Chondrocyte (in vitro differentiated cells): Measurements from ENCODE around the gene TSPOAP1. TPM values are rescaled to one million over a fixed set of nuclear protein-coding genes. Genes with fewer than 3 reads are reported as not detected.

Source experiments
- DNase-seq: peaks from one replicate; pipeline ENCODE4 v3.0.0; 2021; ENCODE audit warnings: mixed read lengths, low spot score
- H3K27ac Mint-ChIP-seq: one replicate; pipeline ENCODE4 v1.8.0; 2021; ENCODE audit warnings: mild to moderate bottlenecking, moderate library complexity, mixed read lengths; ENCODE audit not compliant: unreplicated experiment
- H3K27me3 Mint-ChIP-seq: 2 replicates; pipeline ENCODE4 v1.8.0; 2021; ENCODE audit warnings: low read depth, mixed read lengths
- H3K36me3 Mint-ChIP-seq: 2 replicates; pipeline ENCODE4 v1.8.0; 2021; ENCODE audit warnings: low read depth, mixed read lengths
- H3K4me1 Mint-ChIP-seq: 2 replicates; pipeline ENCODE4 v1.8.0; 2021; ENCODE audit warnings: low read depth, mild to moderate bottlenecking, mixed read lengths
- H3K4me3 Mint-ChIP-seq: one replicate; pipeline ENCODE4 v1.8.0; 2021; ENCODE audit warnings: mild to moderate bottlenecking, moderate library complexity, mixed read lengths; ENCODE audit not compliant: unreplicated experiment
- H3K9me3 Mint-ChIP-seq: 2 replicates; pipeline ENCODE4 v1.8.0; 2021; ENCODE audit warnings: low read depth, mixed read lengths
- CTCF ChIP-seq: fragments of 200-600 bp; sonication (generic); IDR thresholded peaks from 2 replicates; pipeline ENCODE4 v1.5.0; 2021; ENCODE audit warnings: antibody characterized with exemption, mild to moderate bottlenecking, moderate library complexity
- total RNA-seq: library from RNA; stranded (reverse); gene quantifications from 3 replicates; pipeline ENCODE4 v1.2.1, GENCODE V29; 2021

Gene TSPOAP1
- total RNA-seq, 1 donor from 2014 or later = 2.0 TPM

GRCh38 chr17:58375256-58375655, 46.7 kb upstream of the TSPOAP1 start:
- no peak for TF ChIP-seq CTCF
- Mint-ChIP-seq H3K27ac (no peak overlapping the region), H3K36me3 (no peaks in the 10 kb centered on the region), H3K27me3 (no peaks in the 10 kb centered on the region), H3K9me3 (no peaks in the 10 kb centered on the region), H3K4me1 (no peaks in the 10 kb centered on the region), H3K4me3 (no peak overlapping the region)
- no peak for DNase-seq

GRCh38 chr17:58373923-58374322, 45.3 kb upstream of the TSPOAP1 start:
- Mint-ChIP-seq H3K9me3 (no peaks in the 10 kb centered on the region), H3K27me3 (peaks cover 4% of the 10 kb centered on the region), H3K36me3 (no peaks in the 10 kb centered on the region), H3K27ac (no peak overlapping the region), H3K4me1 (no peaks in the 10 kb centered on the region), H3K4me3 (no peak overlapping the region)
- TF ChIP-seq CTCF = no peak
- DNase-seq = no peak

- Mint-ChIP-seq H3K9me3 (no peaks in the 10 kb centered on the region), H3K4me3 (no peak overlapping the region), H3K27me3 (peaks cover 5% of the 10 kb centered on the region), H3K4me1 (no peaks in the 10 kb centered on the region), H3K36me3 (no peaks in the 10 kb centered on the region), H3K27ac (no peak overlapping the region)
- DNase-seq = no peak
- TF ChIP-seq CTCF = no peak
Observed at GRCh38 chr17:58373003-58373402, 44.4 kb upstream of the TSPOAP1 start.

GRCh38 chr17:58371300-58371950, 42.8 kb upstream of the TSPOAP1 start:
- H3K27ac Mint-ChIP-seq = no peak overlapping the region
- no peak overlapping the region for H3K4me3 Mint-ChIP-seq
- H3K9me3 Mint-ChIP-seq = no peaks in the 10 kb centered on the region
- no peak for TF ChIP-seq CTCF
- no peak for DNase-seq
- H3K4me1 Mint-ChIP-seq = no peaks in the 10 kb centered on the region
- H3K27me3 Mint-ChIP-seq = peaks cover 5% of the 10 kb centered on the region
- H3K36me3 Mint-ChIP-seq = no peaks in the 10 kb centered on the region

GRCh38 chr17:58370716-58371115, 42.1 kb upstream of the TSPOAP1 start:
- Mint-ChIP-seq H3K27ac (no peak overlapping the region), H3K36me3 (no peaks in the 10 kb centered on the region), H3K27me3 (peaks cover 5% of the 10 kb centered on the region), H3K4me1 (no peaks in the 10 kb centered on the region), H3K9me3 (no peaks in the 10 kb centered on the region), H3K4me3 (no peak overlapping the region)
- DNase-seq = no peak
- TF ChIP-seq CTCF = no peak
